ENCODE results near the gene SFTPB. TPM values are rescaled to one million over a fixed set of nuclear protein-coding genes. Genes with fewer than 3 reads are reported as not detected.
"Not testable (repeated sequence)": the region's sequence is repeated elsewhere in the genome, so short reads cannot be mapped to it uniquely, and the experiment has no call there.

The SFTPB gene
- total and polyA plus RNA-seq, 2 donors, result 0.09 to 0.89 TPM

DNA sequence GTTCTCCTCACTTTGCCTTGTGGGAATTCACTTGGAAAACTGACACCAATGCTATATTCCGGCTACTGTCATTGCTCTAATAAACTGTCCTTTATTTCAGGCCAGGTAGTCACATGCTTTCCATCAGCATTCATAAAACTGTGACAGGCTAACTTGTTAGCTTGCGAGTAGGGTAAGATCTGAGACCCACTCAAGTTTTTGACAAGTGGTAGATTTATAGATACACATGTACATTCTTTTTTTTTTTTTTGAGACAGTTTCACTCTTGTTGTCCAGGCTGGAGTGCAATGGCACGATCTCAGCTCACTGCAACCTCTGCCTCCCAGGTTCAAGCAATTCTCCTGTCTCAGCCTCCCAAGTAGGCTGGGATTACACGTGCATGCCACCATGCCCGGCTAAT, 50.3 kb downstream of the SFTPB start:
- H3K4me1 ChIP-seq (ENCODE audit: control insufficient read depth in 2 of 2, insufficient read depth in 2 of 2, low read length in 2 of 2), result peaks cover 13 to 16% of the 10 kb centered on the region in 2 donors
- WGBS, result 87% methylated on average over 5 of the region's 5 CpGs
- H3K27me3 ChIP-seq (ENCODE audit: control insufficient read depth in 2 of 2, insufficient read depth in 1 of 2, low read length in 1 of 2); H3K9me3 ChIP-seq (ENCODE audit: control insufficient read depth in 2 of 2, insufficient read depth in 1 of 2, low read length in 1 of 2); H3K4me3 ChIP-seq (ENCODE audit: low read length in 2 of 2); DNase-seq (ENCODE audit: low read depth in 6 of 9, low spot score in 9 of 9); H3K27ac ChIP-seq (ENCODE audit: low read depth in 1 of 2, low read length in 1 of 2): not testable (repeated sequence)
- peaks cover 26 to 45% of the 10 kb centered on the region in 2 donors for H3K36me3 ChIP-seq (ENCODE audit: control insufficient read depth in 2 of 2, insufficient read depth in 2 of 2, low read length in 1 of 2)

DNA sequence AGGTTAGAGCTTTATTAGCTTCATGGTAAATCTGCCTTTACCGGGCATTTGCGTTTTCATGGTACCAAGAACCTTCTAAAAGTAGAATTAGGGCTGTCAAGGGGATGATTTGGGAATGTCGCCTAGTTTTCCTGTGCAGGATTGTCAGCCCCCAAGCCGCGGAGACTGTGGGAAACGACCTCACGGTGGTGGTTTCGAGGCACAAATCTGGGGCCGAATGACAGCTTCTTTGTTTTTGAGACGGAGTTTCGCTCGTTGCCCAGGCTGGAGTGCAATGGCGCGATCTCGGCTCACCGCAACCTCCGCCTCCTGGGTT, 52.6 kb downstream of the SFTPB start:
- H3K9me3 ChIP-seq (ENCODE audit: control insufficient read depth in 2 of 2, insufficient read depth in 1 of 2, low read length in 1 of 2), result no peaks in the 10 kb centered on the region
- no peaks in the 10 kb centered on the region for H3K27me3 ChIP-seq (ENCODE audit: control insufficient read depth in 2 of 2, insufficient read depth in 1 of 2, low read length in 1 of 2)
- H3K4me1 ChIP-seq (ENCODE audit: control insufficient read depth in 2 of 2, insufficient read depth in 2 of 2, low read length in 2 of 2), result peaks cover 20 to 31% of the 10 kb centered on the region in 2 donors
- H3K4me3 ChIP-seq (ENCODE audit: low read length in 2 of 2), result no peak overlapping the region
- no peak for DNase-seq (ENCODE audit: low read depth in 6 of 9, low spot score in 9 of 9)
- H3K27ac ChIP-seq (ENCODE audit: low read depth in 1 of 2, low read length in 1 of 2), result peak overlapping the region in 1 of 2 donors; percentile 18
- WGBS, result 94% methylated on average over 17 of the region's 17 CpGs
- H3K36me3 ChIP-seq (ENCODE audit: control insufficient read depth in 2 of 2, insufficient read depth in 2 of 2, low read length in 1 of 2), result peaks cover 9 to 24% of the 10 kb centered on the region in 2 donors

DNA sequence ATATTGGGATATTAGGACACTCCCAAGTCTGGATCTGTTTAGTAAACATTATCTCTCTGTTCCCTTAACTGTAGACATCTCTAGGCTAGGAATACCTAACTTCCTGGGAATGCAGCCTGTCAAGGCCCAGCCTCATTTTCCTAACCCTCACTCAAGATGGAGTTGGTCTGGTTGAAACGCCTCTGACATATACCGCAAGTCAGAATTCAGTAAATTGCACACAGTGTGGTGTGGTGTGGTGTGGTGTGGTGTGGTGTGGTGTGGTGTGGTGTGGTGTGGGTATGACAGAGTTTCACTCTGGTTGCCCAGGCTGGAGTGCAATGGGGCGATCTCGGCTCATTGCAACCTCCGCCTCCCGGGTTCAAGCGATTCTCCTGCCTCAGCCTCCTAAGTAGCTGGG, 53.2 kb downstream of the SFTPB start:
- H3K9me3 ChIP-seq (ENCODE audit: control insufficient read depth in 2 of 2, insufficient read depth in 1 of 2, low read length in 1 of 2); H3K27ac ChIP-seq (ENCODE audit: low read depth in 1 of 2, low read length in 1 of 2); DNase-seq (ENCODE audit: low read depth in 6 of 9, low spot score in 9 of 9); H3K27me3 ChIP-seq (ENCODE audit: control insufficient read depth in 2 of 2, insufficient read depth in 1 of 2, low read length in 1 of 2); H3K4me3 ChIP-seq (ENCODE audit: low read length in 2 of 2): not testable (repeated sequence)
- WGBS, result 97% methylated on average over 7 of the region's 7 CpGs
- peaks cover 4 to 18% of the 10 kb centered on the region in 2 donors for H3K36me3 ChIP-seq (ENCODE audit: control insufficient read depth in 2 of 2, insufficient read depth in 2 of 2, low read length in 1 of 2)
- H3K4me1 ChIP-seq (ENCODE audit: control insufficient read depth in 2 of 2, insufficient read depth in 2 of 2, low read length in 2 of 2), result peaks cover 22 to 34% of the 10 kb centered on the region in 2 donors

DNA sequence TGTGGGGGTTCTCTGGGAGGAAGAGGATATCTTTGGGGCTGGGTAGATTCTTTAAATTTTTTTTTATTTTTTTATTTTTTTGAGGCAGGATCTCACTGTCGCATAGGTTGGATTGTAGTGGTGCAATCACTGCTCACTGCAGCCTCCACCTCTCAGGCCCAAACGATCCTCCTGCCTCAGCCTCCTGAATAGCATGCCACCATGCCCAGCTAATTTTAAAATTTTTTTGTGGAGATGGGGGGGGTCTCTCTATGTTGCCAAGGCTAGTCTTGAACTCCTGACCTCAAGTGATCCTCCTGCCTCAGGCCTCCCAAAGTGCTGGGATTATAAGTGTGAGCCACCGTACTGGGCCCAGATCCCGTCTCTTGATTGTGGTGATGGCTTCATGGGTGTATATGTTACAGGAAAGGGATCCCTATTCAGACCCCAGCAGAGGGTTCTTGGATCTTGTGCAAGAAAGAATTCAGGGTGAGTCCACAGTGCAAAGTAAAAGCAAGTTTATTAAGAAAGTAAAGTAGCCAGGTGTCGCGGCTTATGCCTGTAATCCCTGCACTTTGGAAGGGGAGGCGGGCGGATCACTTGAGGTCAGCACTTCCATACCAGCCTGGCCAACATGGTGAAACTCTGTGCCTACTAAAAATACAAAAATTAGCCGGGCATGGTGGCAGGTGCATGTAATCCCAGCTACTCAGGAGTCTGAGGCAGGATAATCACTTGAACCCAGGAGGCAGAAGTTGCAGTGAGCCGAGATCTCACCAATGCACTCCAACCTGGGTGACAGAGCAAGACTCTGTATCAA, 54.1 kb downstream of the SFTPB start:
- Histone ChIP-seq H3K4me1 (ENCODE audit: control insufficient read depth in 2 of 2, insufficient read depth in 2 of 2, low read length in 2 of 2) (peaks cover 22 to 34% of the 10 kb centered on the region in 2 donors), H3K27me3 (ENCODE audit: control insufficient read depth in 2 of 2, insufficient read depth in 1 of 2, low read length in 1 of 2) (no peaks in the 10 kb centered on the region), H3K4me3 (ENCODE audit: low read length in 2 of 2) (no peak overlapping the region), H3K9me3 (ENCODE audit: control insufficient read depth in 2 of 2, insufficient read depth in 1 of 2, low read length in 1 of 2) (no peaks in the 10 kb centered on the region), H3K36me3 (ENCODE audit: control insufficient read depth in 2 of 2, insufficient read depth in 2 of 2, low read length in 1 of 2) (peaks cover 6 to 17% of the 10 kb centered on the region in 2 donors), H3K27ac (ENCODE audit: low read depth in 1 of 2, low read length in 1 of 2) (no peak overlapping the region)
- WGBS, result 96% methylated on average over 10 of the region's 10 CpGs
- DNase-seq (ENCODE audit: low read depth in 6 of 9, low spot score in 9 of 9), result no peak

- peak within 1 kb of the TSS; percentile 74 to 75 for H3K27ac ChIP-seq (ENCODE audit: low read depth in 1 of 2, low read length in 1 of 2)
- H3K4me3 ChIP-seq (ENCODE audit: low read length in 2 of 2), result peak within 1 kb of the TSS; percentile 77 to 83
- no peaks in the 10 kb centered on the region for H3K9me3 ChIP-seq (ENCODE audit: control insufficient read depth in 2 of 2, insufficient read depth in 1 of 2, low read length in 1 of 2)
- 13% methylated on average over 73 of the region's 73 CpGs for WGBS
- peak in 8 of 9 donors; percentile 62 to 90 (median 76) for DNase-seq (ENCODE audit: low read depth in 6 of 9, low spot score in 9 of 9)
- no peaks in the 10 kb centered on the region for H3K27me3 ChIP-seq (ENCODE audit: control insufficient read depth in 2 of 2, insufficient read depth in 1 of 2, low read length in 1 of 2)
- H3K36me3 ChIP-seq (ENCODE audit: control insufficient read depth in 2 of 2, insufficient read depth in 2 of 2, low read length in 1 of 2), result peaks cover 15 to 23% of the 10 kb centered on the region in 2 donors
- H3K4me1 ChIP-seq (ENCODE audit: control insufficient read depth in 2 of 2, insufficient read depth in 2 of 2, low read length in 2 of 2), result peaks cover 16 to 26% of the 10 kb centered on the region in 2 donors
Observed at GRCh38 chr2:85611705-85612587, 56.1 kb downstream of the SFTPB start, which contains the start of gene C2orf68. Gene C2orf68 (minus strand): TSS chr2:85612066. CDS start chr2:85611984, 82 bp downstream.

GRCh38 chr2:85611217-85611704, 56.7 kb downstream of the SFTPB start:
- H3K36me3 ChIP-seq (ENCODE audit: control insufficient read depth in 2 of 2, insufficient read depth in 2 of 2, low read length in 1 of 2), result peaks cover 16 to 23% of the 10 kb centered on the region in 2 donors
- peaks cover 12 to 24% of the 10 kb centered on the region in 2 donors for H3K4me1 ChIP-seq (ENCODE audit: control insufficient read depth in 2 of 2, insufficient read depth in 2 of 2, low read length in 2 of 2)
- no peaks in the 10 kb centered on the region for H3K9me3 ChIP-seq (ENCODE audit: control insufficient read depth in 2 of 2, insufficient read depth in 1 of 2, low read length in 1 of 2)
- DNase-seq (ENCODE audit: low read depth in 6 of 9, low spot score in 9 of 9), result peak in 1 of 9 donors; percentile 18
- H3K27ac ChIP-seq (ENCODE audit: low read depth in 1 of 2, low read length in 1 of 2), result peak overlapping the region; percentile 74 to 75
- H3K27me3 ChIP-seq (ENCODE audit: control insufficient read depth in 2 of 2, insufficient read depth in 1 of 2, low read length in 1 of 2), result no peaks in the 10 kb centered on the region
- 12% methylated on average over 24 of the region's 24 CpGs for WGBS
- H3K4me3 ChIP-seq (ENCODE audit: low read length in 2 of 2), result peak overlapping the region; percentile 77 to 83

Other genes with a start within 250 kb of the SFTPB start
- 0.33 TPM for gene SH2D6, start 249.5 kb downstream of the SFTPB start, total RNA-seq
- gene SH2D6, start 249.5 kb downstream of the SFTPB start, polyA plus RNA-seq, result 0.55 TPM
- gene MAT2A, start 129.0 kb downstream of the SFTPB start, total RNA-seq, result 78.4 TPM
- 98.0 TPM for gene MAT2A, start 129.0 kb downstream of the SFTPB start, polyA plus RNA-seq
- gene GGCX, start 106.7 kb downstream of the SFTPB start, total RNA-seq, result 16.5 TPM
- 17.8 TPM for gene GGCX, start 106.7 kb downstream of the SFTPB start, polyA plus RNA-seq
- 133 TPM for gene VAMP8, start 90.6 kb downstream of the SFTPB start, total RNA-seq
- gene VAMP8, start 90.6 kb downstream of the SFTPB start, polyA plus RNA-seq, result 433 TPM
- 19.0 TPM for gene VAMP5, start 83.8 kb downstream of the SFTPB start, total RNA-seq
- gene VAMP5, start 83.8 kb downstream of the SFTPB start, polyA plus RNA-seq, result 93.2 TPM
- gene RNF181, start 72.5 kb downstream of the SFTPB start, total RNA-seq, result 180 TPM
- gene RNF181, start 72.5 kb downstream of the SFTPB start, polyA plus RNA-seq, result 162 TPM
- 2.3 TPM for gene TMEM150A, start 65.5 kb downstream of the SFTPB start, total RNA-seq
- gene TMEM150A, start 65.5 kb downstream of the SFTPB start, polyA plus RNA-seq, result 15.9 TPM
- 27.0 TPM for gene C2orf68, start 56.1 kb downstream of the SFTPB start, total RNA-seq
- 38.5 TPM for gene C2orf68, start 56.1 kb downstream of the SFTPB start, polyA plus RNA-seq
- 69.3 TPM for gene USP39, start 52.0 kb downstream of the SFTPB start, total RNA-seq
- 42.5 TPM for gene USP39, start 52.0 kb downstream of the SFTPB start, polyA plus RNA-seq
- gene GNLY, start 26.2 kb upstream of the SFTPB start, total RNA-seq, result 1.7 TPM
- 7.0 TPM for gene GNLY, start 26.2 kb upstream of the SFTPB start, polyA plus RNA-seq
- gene ATOH8, start 85.8 kb upstream of the SFTPB start, total RNA-seq, result 2.0 TPM
- gene ATOH8, start 85.8 kb upstream of the SFTPB start, polyA plus RNA-seq, result 19.1 TPM
- gene ST3GAL5, start 220.8 kb upstream of the SFTPB start, total RNA-seq, result 35.4 TPM
- 39.2 TPM for gene ST3GAL5, start 220.8 kb upstream of the SFTPB start, polyA plus RNA-seq

Data from thymus (tissue), 11 donors.